HL-60 (cell line): ENCODE data around the gene DPH1.

ENCODE experiments used
- DNase-seq, 2 experiments: peaks; one replicate each; pipeline ENCODE4 v3.0.0-alpha.2; 2010 to 2020; ENCODE audit warnings: low read depth in 1 of 2, low spot score in 1 of 2
- H3K27ac ChIP-seq: fragments of 250-450 bp; sonication (Bioruptor Pico); replicated peaks from 2 replicates; pipeline ENCODE4 v1.5.1; 2020; ENCODE audit warnings: mild to moderate bottlenecking, moderate library complexity
- H3K27me3 ChIP-seq: fragments of 250-450 bp; sonication (Bioruptor Pico); 2 replicates; pipeline ENCODE4 v1.5.1; 2021; ENCODE audit warnings: mild to moderate bottlenecking, moderate library complexity; ENCODE audit not compliant: insufficient read depth, poor library complexity, severe bottlenecking
- H3K4me3 ChIP-seq: replicated peaks from 2 replicates; pipeline ENCODE4 v1.5.1; 2011; ENCODE audit warnings: mild to moderate bottlenecking, control low read depth, low read length; ENCODE audit not compliant: insufficient read depth
- CTCF ChIP-seq: IDR thresholded peaks from one replicate; pipeline ENCODE4 v1.5.1; 2011; ENCODE audit warnings: low read length, control low read depth, inconsistent platforms; ENCODE audit not compliant: insufficient read depth
- GABPA ChIP-seq: IDR thresholded peaks from 2 replicates; pipeline ENCODE4 v1.6.1; 2012; ENCODE audit warnings: low read depth
- POLR2AphosphoS5 ChIP-seq: IDR thresholded peaks from 2 replicates; pipeline ENCODE4 v1.6.1; 2012; ENCODE audit warnings: low read depth
- REST ChIP-seq: IDR thresholded peaks from 2 replicates; pipeline ENCODE4 v1.6.1; 2012; ENCODE audit warnings: low read depth; ENCODE audit not compliant: insufficient replicate concordance
- SPI1 ChIP-seq: IDR thresholded peaks from 2 replicates; pipeline ENCODE4 v1.6.1; 2012; ENCODE audit warnings: low read depth, mild to moderate bottlenecking, borderline replicate concordance

The DPH1 gene

DNA sequence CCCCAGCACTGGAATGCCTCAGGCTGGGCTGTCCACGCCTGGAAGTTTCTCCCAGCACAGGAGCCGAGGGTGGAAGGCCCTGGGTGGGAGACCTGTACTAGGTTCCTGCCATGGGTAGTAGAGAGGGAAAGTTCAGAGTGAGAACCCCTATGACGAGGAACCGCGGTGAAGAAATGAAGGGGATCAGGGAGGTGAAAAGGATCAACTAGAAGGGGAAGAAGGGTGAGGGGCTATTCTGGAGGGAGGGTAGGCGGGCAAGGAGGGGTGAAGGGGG is 30.4 kb downstream of the DPH1 start:
- TF ChIP-seq REST: no peak
- no peak for TF ChIP-seq CTCF
- TF ChIP-seq POLR2AphosphoS5: no peak
- TF ChIP-seq GABPA: no peak
- no peak for TF ChIP-seq SPI1
- Histone ChIP-seq H3K27ac (no peak overlapping the region), H3K27me3 (no peaks in the 10 kb centered on the region), H3K4me3 (no peak overlapping the region)
- DNase-seq: no peak

GRCh38 chr17:2060681-2061440 is 30.9 kb downstream of the DPH1 start:
- Histone ChIP-seq H3K27me3 (no peaks in the 10 kb centered on the region), H3K27ac (no peak overlapping the region), H3K4me3 (no peak overlapping the region)
- TF ChIP-seq CTCF: no peak
- no peak for TF ChIP-seq POLR2AphosphoS5
- TF ChIP-seq GABPA: no peak
- TF ChIP-seq SPI1: no peak
- no peak for TF ChIP-seq REST
- DNase-seq: no peak

- Histone ChIP-seq H3K4me3 (no peak overlapping the region), H3K27ac (no peak overlapping the region), H3K27me3 (no peaks in the 10 kb centered on the region)
- no peak for DNase-seq
- TF ChIP-seq SPI1: no peak
- TF ChIP-seq REST: no peak
- no peak for TF ChIP-seq GABPA
- no peak for TF ChIP-seq CTCF
- no peak for TF ChIP-seq POLR2AphosphoS5
Observed at GRCh38 chr17:2061441-2061958, 31.5 kb downstream of the DPH1 start.
